ENCODE data around the gene QSOX1. TPM values are rescaled to one million over a fixed set of nuclear protein-coding genes. Genes with fewer than 3 reads are reported as not detected.

The QSOX1 gene
- total and polyA plus RNA-seq, 2 of the 4 experiments (the other 2 are of a cell fraction): 102 to 791 TPM

DNA sequence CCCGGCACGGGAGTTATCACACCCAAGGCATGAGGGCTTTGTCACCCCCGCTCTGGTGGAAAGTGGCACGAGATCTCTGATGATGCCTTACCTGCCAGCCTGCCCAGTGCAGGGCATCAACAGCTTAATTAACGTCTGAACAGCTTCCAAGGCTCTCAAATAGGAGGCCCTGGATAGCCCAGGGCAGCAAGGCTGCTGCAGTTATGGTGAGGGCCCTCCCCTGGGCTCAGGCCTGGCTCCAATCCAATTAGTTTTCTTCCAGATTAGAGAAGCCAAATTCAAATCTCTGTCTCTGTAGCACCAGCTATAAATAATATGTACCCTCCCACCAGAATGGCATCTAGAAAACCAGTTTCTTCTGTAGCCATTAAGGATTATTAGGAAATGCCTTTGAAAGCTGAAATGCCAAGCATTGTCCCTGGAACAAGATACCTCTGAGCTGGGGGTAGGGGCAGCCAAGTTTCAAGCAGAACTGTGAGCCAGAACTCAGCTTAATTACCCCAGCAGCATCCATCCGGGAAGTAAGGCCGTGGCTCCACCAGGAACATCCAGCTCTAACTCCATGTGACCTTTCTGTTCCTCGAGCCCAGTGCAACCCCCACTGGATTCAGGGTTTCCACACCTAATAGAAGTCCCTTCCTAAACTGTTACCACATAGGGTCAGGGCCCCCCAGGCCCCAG lies 12.5 kb downstream of the QSOX1 start (continued):
- TF ChIP-seq MAFK (IDR thresholded peaks at IDR 0.05; ENCODE audit: low read depth, low read length): no peak

DNA sequence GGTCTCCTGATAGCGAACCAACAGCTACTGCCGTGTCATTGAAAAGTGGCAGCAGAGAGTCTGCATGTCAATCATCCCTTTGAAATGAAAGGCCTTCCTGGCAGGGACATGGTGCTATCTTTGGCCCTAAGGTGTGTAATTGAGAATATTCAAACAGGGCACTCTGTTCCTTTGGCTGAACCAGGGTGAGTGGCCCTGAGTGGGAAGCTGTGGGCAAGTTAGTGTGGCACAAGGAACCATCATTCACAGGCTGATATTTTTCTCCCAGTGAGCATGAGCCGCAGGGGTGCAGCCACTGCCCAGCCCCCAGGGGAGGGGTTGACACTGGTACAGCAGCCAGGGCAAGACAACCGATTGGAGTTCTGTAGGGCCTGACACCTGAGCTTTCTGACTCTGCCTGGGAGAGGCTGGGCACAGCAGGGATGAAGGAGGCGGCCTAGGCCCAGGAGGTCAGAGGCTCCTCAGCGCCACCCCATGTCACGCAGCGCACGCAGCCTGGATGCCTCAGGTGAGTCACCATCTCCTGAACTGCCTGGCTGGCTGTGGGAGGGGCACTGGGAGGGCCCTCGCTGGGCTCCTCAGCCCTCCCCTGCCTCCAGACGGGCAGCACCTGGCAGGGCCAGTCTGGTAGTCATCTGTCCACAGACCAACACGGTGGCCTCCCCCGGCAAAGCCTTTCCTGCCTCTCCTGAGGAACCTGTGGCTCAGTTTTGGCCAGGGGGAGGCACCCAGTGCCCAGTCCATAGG lies 13.2 kb downstream of the QSOX1 start:
- CTCF ChIA-PET: interaction anchor here (0.6 kb wide), 1 partner anchor 133 kb away, joined by 3 read pairs; no protein-coding TSS in a partner anchor
- intact Hi-C loops (cut with micrococcal nuclease) (no loop called here), dilution Hi-C loops (cut with HindIII; ENCODE audit: low sequenced_read_pairs, unreplicated experiment) (loop anchor here (25.0 kb wide), 1 partner anchor 131 kb away; no protein-coding TSS in a partner anchor), in situ Hi-C loops (cut with MboI; ENCODE audit: low sequenced_read_pairs) (loop anchor here (25.0 kb wide), 1 partner anchor 456 kb away; no protein-coding TSS in a partner anchor)
- no peak overlapping the region for H3K4ac ChIP-seq (ENCODE audit: low read depth, low read length)
- H3K27ac ChIP-seq (ENCODE audit: insufficient read depth, low read length): peak overlapping the region; percentile 2; the same call in 1 of the 2 replicates
- H2BK20ac ChIP-seq (ENCODE audit: low read depth, low read length): no peak overlapping the region
- H2AK9ac ChIP-seq (replicated peaks; ENCODE audit: low read depth, low read length, poor library complexity): no peak overlapping the region
- H2BK5ac ChIP-seq (ENCODE audit: low read depth, low read length, poor library complexity, severe bottlenecking): no peak overlapping the region
- no peak overlapping the region for H3K9ac ChIP-seq (ENCODE audit: low read depth, low read length)
- H3K56ac ChIP-seq (ENCODE audit: extremely low read depth, insufficient read depth, low read length): no peak overlapping the region
- peaks cover 62 to 94% of the 10 kb centered on the region in 2 experiments for H3K79me1 ChIP-seq (ENCODE audit: low read depth in 1 of 2, low read length in 2 of 2)
- H4K8ac ChIP-seq (ENCODE audit: low read depth in 2 of 2, low read length in 2 of 2): no peak overlapping the region
- no TSS peak for BruUV-seq (replicated peaks)
- H3K14ac ChIP-seq (replicated peaks; ENCODE audit: low read depth, low read length): 0 out of 2 replicates have a peak overlapping the region, but pooled peaks have one; percentile 5
- no peak overlapping the region; the same call in 1 of the 2 replicates for H4K5ac ChIP-seq (ENCODE audit: low read depth, low read length)
- peak; percentile 22 for DNase-seq
- H2BK120ac ChIP-seq (ENCODE audit: low read depth, low read length): no peak overlapping the region
- no peaks in the 10 kb centered on the region for H3K27me3 ChIP-seq (ENCODE audit: control insufficient read depth, insufficient read depth, low read length)
- no peak overlapping the region for H3K4me3 ChIP-seq (ENCODE audit: insufficient read depth, low read depth, low read length)
- H3K9me1 ChIP-seq (ENCODE audit: insufficient read depth, low read length): peaks cover 60% of the 10 kb centered on the region
- WGBS, 2 experiments (ENCODE audit: extremely low coverage in 2 of 2, insufficient read length in 1 of 2): 78% methylated on average over 6 of the region's 13 CpGs; no CpG with 5 or more reads in 1 of the 2 experiments
- H3K23ac ChIP-seq (ENCODE audit: low read depth, low read length): peak overlapping the region; percentile 0; the same call in 1 of the 2 replicates
- no peak overlapping the region; the same call in 1 of the 2 replicates for H2AK5ac ChIP-seq (ENCODE audit: low read depth, low read length)
- POLR2A ChIA-PET (ENCODE audit: unreplicated experiment): no interaction called here
- no peak overlapping the region for H4K91ac ChIP-seq (ENCODE audit: insufficient read depth, low read depth, low read length)
- 0 out of 3 replicates have a peak overlapping the region, but pooled peaks have one; percentile 26 for H2BK15ac ChIP-seq (ENCODE audit: low read depth, low read length)
- TF ChIP-seq POLR2A (IDR thresholded peaks at IDR 0.05; ENCODE audit: low read depth, low read length) (no peak), FOS (IDR thresholded peaks at IDR 0.05; ENCODE audit: low read depth, low read length) (no peak), CEBPB (IDR thresholded peaks at IDR 0.05; ENCODE audit: low read depth, low read length) (no peak)
- TF ChIP-seq, protein P1, sequence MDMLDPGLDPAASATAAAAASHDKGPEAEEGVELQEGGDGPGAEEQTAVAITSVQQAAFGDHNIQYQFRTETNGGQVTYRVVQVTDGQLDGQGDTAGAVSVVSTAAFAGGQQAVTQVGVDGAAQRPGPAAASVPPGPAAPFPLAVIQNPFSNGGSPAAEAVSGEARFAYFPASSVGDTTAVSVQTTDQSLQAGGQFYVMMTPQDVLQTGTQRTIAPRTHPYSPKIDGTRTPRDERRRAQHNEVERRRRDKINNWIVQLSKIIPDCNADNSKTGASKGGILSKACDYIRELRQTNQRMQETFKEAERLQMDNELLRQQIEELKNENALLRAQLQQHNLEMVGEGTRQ (IDR thresholded peaks at IDR 0.05; ENCODE audit: low read depth, low read length): no peak
- no peak overlapping the region for H3K4me2 ChIP-seq (ENCODE audit: low read depth, low read length)
- H3K9me3 ChIP-seq (ENCODE audit: control insufficient read depth, insufficient read depth, low read length): no peaks in the 10 kb centered on the region
- H2AFZ ChIP-seq (replicated peaks; ENCODE audit: low read length, poor library complexity): no peak overlapping the region
- H4K20me1 ChIP-seq (ENCODE audit: insufficient read depth, low read length): peaks cover 100% of the 10 kb centered on the region
- H3K18ac ChIP-seq (ENCODE audit: low read depth, low read length): no peak overlapping the region
- peaks cover 57% of the 10 kb centered on the region for H3K4me1 ChIP-seq (ENCODE audit: control insufficient read depth, insufficient read depth, low read length)
- H3K36me3 ChIP-seq (ENCODE audit: control insufficient read depth, insufficient read depth, low read length): peaks cover 85% of the 10 kb centered on the region
- peak; percentile 10 for ATAC-seq (ENCODE audit: low read depth)
